Astrocyte (in vitro differentiated cells and primary cell): ENCODE measurements around the gene EMC1. TPM values are rescaled to one million over a fixed set of nuclear protein-coding genes. Genes with fewer than 3 reads are reported as not detected.

Experiments used
- DNase-seq: peaks from one replicate; pipeline ENCODE4 v3.0.0-alpha.2; 2010; ENCODE audit warnings: low read depth
- FAIRE-seq: peaks from 2 replicates; lab custom pipeline; 2011; peaks lifted over from hg19 to GRCh38; lab: Jason Lieb, UNC
- H2AFZ ChIP-seq: 2 replicates; pipeline ENCODE4 v1.6.0; 2012; ENCODE audit warnings: low read depth, low read length, inconsistent platforms
- H3K27ac ChIP-seq: 2 replicates; pipeline ENCODE4 v1.5.1; 2011; ENCODE audit warnings: low read depth, low read length, inconsistent platforms
- H3K27me3 ChIP-seq: 2 replicates; pipeline ENCODE4 v1.6.0; 2011; ENCODE audit warnings: low read length, inconsistent platforms; ENCODE audit not compliant: insufficient read depth
- H3K36me3 ChIP-seq: 2 replicates; pipeline ENCODE4 v1.5.1; 2011; ENCODE audit warnings: low read length, inconsistent platforms; ENCODE audit not compliant: insufficient read depth
- H3K4me1 ChIP-seq: 2 replicates; pipeline ENCODE4 v1.5.1; 2011; ENCODE audit warnings: low read length, inconsistent platforms; ENCODE audit not compliant: insufficient read depth
- H3K4me2 ChIP-seq: 2 replicates; pipeline ENCODE4 v1.6.0; 2012; ENCODE audit warnings: low read length, inconsistent platforms
- H3K4me3 ChIP-seq: 2 replicates; pipeline ENCODE4 v1.5.1; 2011; ENCODE audit warnings: low read depth, mild to moderate bottlenecking, low read length, inconsistent platforms; ENCODE audit not compliant: insufficient read depth
- H3K79me2 ChIP-seq: 2 replicates; pipeline ENCODE4 v1.6.0; 2012; ENCODE audit warnings: mild to moderate bottlenecking, low read length, inconsistent platforms; ENCODE audit not compliant: insufficient read depth
- H3K9ac ChIP-seq: 2 replicates; pipeline ENCODE4 v1.6.0; 2012; ENCODE audit warnings: mild to moderate bottlenecking, low read length, inconsistent platforms
- H3K9me3 ChIP-seq: 2 replicates; pipeline ENCODE4 v1.5.1; 2012; ENCODE audit warnings: low read depth, mild to moderate bottlenecking, low read length, inconsistent platforms; ENCODE audit not compliant: insufficient read depth
- H4K20me1 ChIP-seq: 2 replicates; pipeline ENCODE4 v1.6.0; 2012; ENCODE audit warnings: low read length, inconsistent platforms; ENCODE audit not compliant: insufficient read depth
- H3K27ac Mint-ChIP-seq: one replicate; pipeline ENCODE4 v1.8.0; 2021; ENCODE audit warnings: mild to moderate bottlenecking, mixed read lengths; ENCODE audit not compliant: unreplicated experiment
- H3K27me3 Mint-ChIP-seq: one replicate; pipeline ENCODE4 v1.8.0; 2021; ENCODE audit warnings: low read depth, mixed read lengths; ENCODE audit not compliant: unreplicated experiment
- H3K36me3 Mint-ChIP-seq: one replicate; pipeline ENCODE4 v1.8.0; 2021; ENCODE audit warnings: low read depth, mixed read lengths; ENCODE audit not compliant: unreplicated experiment
- H3K4me1 Mint-ChIP-seq: one replicate; pipeline ENCODE4 v1.8.0; 2021; ENCODE audit warnings: low read depth, mixed read lengths; ENCODE audit not compliant: unreplicated experiment
- H3K4me3 Mint-ChIP-seq: one replicate; pipeline ENCODE4 v1.8.0; 2021; ENCODE audit warnings: mild to moderate bottlenecking, moderate library complexity, mixed read lengths; ENCODE audit not compliant: unreplicated experiment
- H3K9me3 Mint-ChIP-seq: one replicate; pipeline ENCODE4 v1.8.0; 2021; ENCODE audit warnings: mild to moderate bottlenecking, mixed read lengths; ENCODE audit not compliant: unreplicated experiment
- EZH2 ChIP-seq: IDR thresholded peaks from 2 replicates; pipeline ENCODE4 v1.6.1; 2012; ENCODE audit warnings: mild to moderate bottlenecking, low read length, inconsistent platforms; ENCODE audit not compliant: insufficient read depth
- total RNA-seq: library from RNA; stranded (reverse); gene quantifications from 2 replicates; pipeline ENCODE4 v1.2.1, GENCODE V29; 2021
- TF ChIP-seq, protein P1 (sequence below): IDR thresholded peaks from 2 replicates; pipeline ENCODE4 v1.5.1; 2011; ENCODE audit warnings: low read depth, mild to moderate bottlenecking, inconsistent platforms, low read length, moderate library complexity; ENCODE audit not compliant: insufficient read depth

Gene EMC1
- total RNA-seq, 1 donor from 2014 or later, result 89.3 TPM

DNA sequence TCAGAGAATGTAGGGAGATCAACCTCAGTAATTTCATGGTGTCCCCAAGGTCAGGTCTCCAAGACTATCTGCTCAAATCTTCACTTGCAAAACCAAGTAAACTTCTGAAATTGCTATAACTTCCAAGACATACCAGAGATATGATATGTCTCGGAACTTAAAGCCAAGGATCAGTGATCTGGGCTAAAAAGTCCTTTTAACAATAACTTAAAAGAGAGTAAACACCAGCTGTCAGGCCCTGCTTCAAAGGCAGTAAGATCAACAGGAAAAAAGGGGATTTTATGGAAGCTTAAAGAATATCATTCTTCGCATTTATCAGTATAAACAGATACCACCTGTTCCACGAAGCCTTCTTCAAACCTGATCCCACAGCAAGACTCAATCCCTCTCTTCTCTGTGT is 55.0 kb downstream of the EMC1 start:
- Histone ChIP-seq H3K9ac (no peak overlapping the region), H3K9me3 (no peaks in the 10 kb centered on the region), H3K4me2 (no peak overlapping the region), H2AFZ (no peak overlapping the region), H3K4me1 (no peaks in the 10 kb centered on the region), H3K27me3 (no peaks in the 10 kb centered on the region), H3K27ac (no peak overlapping the region), H4K20me1 (peaks cover 68% of the 10 kb centered on the region), H3K79me2 (peaks cover 52% of the 10 kb centered on the region), H3K4me3 (no peak overlapping the region), H3K36me3 (peaks cover 72% of the 10 kb centered on the region)
- no peaks in the 10 kb centered on the region for H3K4me1 Mint-ChIP-seq
- TF ChIP-seq EZH2, result no peak
- TF ChIP-seq, protein P1, sequence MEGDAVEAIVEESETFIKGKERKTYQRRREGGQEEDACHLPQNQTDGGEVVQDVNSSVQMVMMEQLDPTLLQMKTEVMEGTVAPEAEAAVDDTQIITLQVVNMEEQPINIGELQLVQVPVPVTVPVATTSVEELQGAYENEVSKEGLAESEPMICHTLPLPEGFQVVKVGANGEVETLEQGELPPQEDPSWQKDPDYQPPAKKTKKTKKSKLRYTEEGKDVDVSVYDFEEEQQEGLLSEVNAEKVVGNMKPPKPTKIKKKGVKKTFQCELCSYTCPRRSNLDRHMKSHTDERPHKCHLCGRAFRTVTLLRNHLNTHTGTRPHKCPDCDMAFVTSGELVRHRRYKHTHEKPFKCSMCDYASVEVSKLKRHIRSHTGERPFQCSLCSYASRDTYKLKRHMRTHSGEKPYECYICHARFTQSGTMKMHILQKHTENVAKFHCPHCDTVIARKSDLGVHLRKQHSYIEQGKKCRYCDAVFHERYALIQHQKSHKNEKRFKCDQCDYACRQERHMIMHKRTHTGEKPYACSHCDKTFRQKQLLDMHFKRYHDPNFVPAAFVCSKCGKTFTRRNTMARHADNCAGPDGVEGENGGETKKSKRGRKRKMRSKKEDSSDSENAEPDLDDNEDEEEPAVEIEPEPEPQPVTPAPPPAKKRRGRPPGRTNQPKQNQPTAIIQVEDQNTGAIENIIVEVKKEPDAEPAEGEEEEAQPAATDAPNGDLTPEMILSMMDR, result no peak
- no peak overlapping the region for H3K4me3 Mint-ChIP-seq
- no peak overlapping the region for H3K27ac Mint-ChIP-seq
- H3K27me3 Mint-ChIP-seq, result no peaks in the 10 kb centered on the region
- no peaks in the 10 kb centered on the region for H3K9me3 Mint-ChIP-seq
- no peak for FAIRE-seq
- DNase-seq, result no peak
- peaks cover 17% of the 10 kb centered on the region for H3K36me3 Mint-ChIP-seq

DNA sequence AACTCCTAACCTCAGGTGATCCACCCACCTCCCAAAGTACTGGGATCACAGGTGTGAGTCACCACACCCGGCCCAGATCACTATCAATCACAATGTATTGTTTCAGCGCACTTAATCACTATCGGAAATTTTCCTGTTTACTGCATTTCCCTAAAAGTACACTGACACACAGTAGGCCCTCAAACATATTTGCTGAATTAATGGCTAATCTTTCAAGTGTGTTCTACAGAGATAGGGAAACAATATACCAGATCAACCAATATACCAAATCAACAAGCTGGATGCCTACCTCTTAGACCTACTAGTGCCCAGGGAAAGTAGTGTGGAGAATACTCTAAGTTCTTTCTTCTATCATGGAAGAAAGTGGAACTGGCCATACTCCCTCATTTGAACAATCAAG is 58.3 kb downstream of the EMC1 start:
- TF ChIP-seq EZH2, result no peak
- TF ChIP-seq, protein P1, result no peak
- H3K36me3 ChIP-seq, result peaks cover 62% of the 10 kb centered on the region
- H3K4me1 Mint-ChIP-seq, result no peaks in the 10 kb centered on the region
- H4K20me1 ChIP-seq, result peaks cover 66% of the 10 kb centered on the region
- no peak for FAIRE-seq
- H3K9ac ChIP-seq, result no peak overlapping the region
- H3K4me3 Mint-ChIP-seq, result no peak overlapping the region
- no peaks in the 10 kb centered on the region for H3K27me3 ChIP-seq
- H3K36me3 Mint-ChIP-seq, result peaks cover 25% of the 10 kb centered on the region
- no peak overlapping the region for H3K27ac Mint-ChIP-seq
- peaks cover 34% of the 10 kb centered on the region for H3K79me2 ChIP-seq
- DNase-seq, result no peak
- no peak overlapping the region for H2AFZ ChIP-seq
- no peak overlapping the region for H3K4me2 ChIP-seq
- no peaks in the 10 kb centered on the region for H3K9me3 Mint-ChIP-seq
- no peaks in the 10 kb centered on the region for H3K4me1 ChIP-seq
- no peaks in the 10 kb centered on the region for H3K9me3 ChIP-seq
- no peak overlapping the region for H3K4me3 ChIP-seq
- H3K27me3 Mint-ChIP-seq, result no peaks in the 10 kb centered on the region
- no peak overlapping the region for H3K27ac ChIP-seq

DNA sequence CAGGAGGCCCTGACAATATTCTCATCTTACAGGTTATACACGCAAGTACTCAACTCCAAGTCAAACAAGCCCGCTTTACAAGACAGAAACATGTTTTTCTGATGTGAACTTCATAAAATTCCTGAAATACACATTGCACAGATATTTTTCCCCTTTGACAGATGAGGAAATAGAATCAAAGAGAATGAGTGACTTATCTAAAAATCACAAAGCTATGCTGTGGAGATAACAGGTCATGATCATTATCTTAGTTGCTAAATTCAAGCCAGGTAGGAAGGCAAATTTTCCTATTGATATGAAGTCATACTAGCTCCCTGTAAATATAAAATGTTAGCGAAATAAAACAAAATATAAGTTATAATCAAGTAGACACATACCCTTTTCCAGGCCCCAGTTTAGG is 59.5 kb downstream of the EMC1 start:
- Histone ChIP-seq H3K27ac (no peak overlapping the region), H4K20me1 (peaks cover 71% of the 10 kb centered on the region), H3K4me3 (no peak overlapping the region), H3K9ac (no peak overlapping the region), H3K4me2 (no peak overlapping the region), H3K27me3 (no peaks in the 10 kb centered on the region), H3K36me3 (peaks cover 56% of the 10 kb centered on the region), H3K79me2 (peaks cover 34% of the 10 kb centered on the region), H3K9me3 (no peaks in the 10 kb centered on the region), H2AFZ (no peak overlapping the region), H3K4me1 (no peaks in the 10 kb centered on the region)
- Mint-ChIP-seq H3K4me1 (no peaks in the 10 kb centered on the region), H3K36me3 (peaks cover 26% of the 10 kb centered on the region), H3K27ac (no peak overlapping the region), H3K4me3 (no peak overlapping the region), H3K27me3 (no peaks in the 10 kb centered on the region), H3K9me3 (no peaks in the 10 kb centered on the region)
- DNase-seq (no peak), FAIRE-seq (no peak)
- TF ChIP-seq, protein P1, result no peak
- no peak for TF ChIP-seq EZH2
